ENCODE data around the gene CENATAC.
"Not testable (repeated sequence)": the region's sequence is repeated elsewhere in the genome, so short reads cannot be mapped to it uniquely, and the experiment has no call there.

The CENATAC gene

DNA sequence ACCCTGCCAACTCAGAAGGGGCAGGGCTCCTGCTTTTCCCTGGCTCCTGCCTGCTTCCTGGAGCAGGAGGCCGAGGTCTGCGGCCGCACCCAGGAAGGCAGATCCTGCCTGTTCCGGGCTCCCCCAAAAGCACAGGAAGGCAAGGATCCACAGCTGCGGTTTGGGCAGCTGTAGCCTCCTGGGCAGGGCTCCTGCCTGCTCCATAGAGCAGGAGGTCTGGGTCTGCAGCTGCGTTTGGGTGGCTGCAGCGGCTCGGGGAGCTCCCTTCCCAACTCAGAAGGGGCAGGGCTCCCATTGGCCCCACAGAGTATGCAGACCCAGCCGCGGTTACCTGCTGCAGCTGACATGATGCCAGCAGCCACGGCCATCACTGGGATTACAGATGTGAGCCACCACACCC lies 36.3 kb upstream of the CENATAC start:
- TF ChIP-seq, protein P1, sequence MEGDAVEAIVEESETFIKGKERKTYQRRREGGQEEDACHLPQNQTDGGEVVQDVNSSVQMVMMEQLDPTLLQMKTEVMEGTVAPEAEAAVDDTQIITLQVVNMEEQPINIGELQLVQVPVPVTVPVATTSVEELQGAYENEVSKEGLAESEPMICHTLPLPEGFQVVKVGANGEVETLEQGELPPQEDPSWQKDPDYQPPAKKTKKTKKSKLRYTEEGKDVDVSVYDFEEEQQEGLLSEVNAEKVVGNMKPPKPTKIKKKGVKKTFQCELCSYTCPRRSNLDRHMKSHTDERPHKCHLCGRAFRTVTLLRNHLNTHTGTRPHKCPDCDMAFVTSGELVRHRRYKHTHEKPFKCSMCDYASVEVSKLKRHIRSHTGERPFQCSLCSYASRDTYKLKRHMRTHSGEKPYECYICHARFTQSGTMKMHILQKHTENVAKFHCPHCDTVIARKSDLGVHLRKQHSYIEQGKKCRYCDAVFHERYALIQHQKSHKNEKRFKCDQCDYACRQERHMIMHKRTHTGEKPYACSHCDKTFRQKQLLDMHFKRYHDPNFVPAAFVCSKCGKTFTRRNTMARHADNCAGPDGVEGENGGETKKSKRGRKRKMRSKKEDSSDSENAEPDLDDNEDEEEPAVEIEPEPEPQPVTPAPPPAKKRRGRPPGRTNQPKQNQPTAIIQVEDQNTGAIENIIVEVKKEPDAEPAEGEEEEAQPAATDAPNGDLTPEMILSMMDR (conservative IDR thresholded peaks at IDR 0.05; ENCODE audit: low read length): no peak
- TF ChIP-seq EZH2phosphoT487 (IDR thresholded peaks at IDR 0.05; ENCODE audit: borderline replicate concordance): no peak
- no peaks in the 10 kb centered on the region for H3K4me1 ChIP-seq (ENCODE audit: insufficient read depth, low read length, poor library complexity, severe bottlenecking)
- H3K9me2 ChIP-seq (replicated peaks; ENCODE audit: low read depth, low read length): no peaks in the 10 kb centered on the region
- no peaks in the 10 kb centered on the region for H3K79me2 ChIP-seq (ENCODE audit: insufficient read depth, low read length)
- no peaks in the 10 kb centered on the region for H3F3A ChIP-seq (ENCODE audit: low read depth)
- no peaks in the 10 kb centered on the region for H3K27me3 ChIP-seq (ENCODE audit: insufficient read depth, low read length, poor library complexity, severe bottlenecking)
- H3K4me3 ChIP-seq (ENCODE audit: low read length, poor library complexity, severe bottlenecking): no peak overlapping the region
- H4K20me1 ChIP-seq (ENCODE audit: insufficient read depth, low read length, poor library complexity, severe bottlenecking): no peaks in the 10 kb centered on the region
- H3K9ac ChIP-seq (ENCODE audit: low read depth, low read length, poor library complexity, severe bottlenecking): no peak overlapping the region
- H3K9me3 ChIP-seq (ENCODE audit: insufficient read depth, low read depth, low read length): no peaks in the 10 kb centered on the region
- H3K4me2 ChIP-seq (ENCODE audit: low read depth, low read length, poor library complexity, severe bottlenecking): no peak overlapping the region
- no peaks in the 10 kb centered on the region for H3K36me3 ChIP-seq (ENCODE audit: insufficient read depth, low read length)
- no peak overlapping the region for H2AFZ ChIP-seq (ENCODE audit: low read length)

DNA sequence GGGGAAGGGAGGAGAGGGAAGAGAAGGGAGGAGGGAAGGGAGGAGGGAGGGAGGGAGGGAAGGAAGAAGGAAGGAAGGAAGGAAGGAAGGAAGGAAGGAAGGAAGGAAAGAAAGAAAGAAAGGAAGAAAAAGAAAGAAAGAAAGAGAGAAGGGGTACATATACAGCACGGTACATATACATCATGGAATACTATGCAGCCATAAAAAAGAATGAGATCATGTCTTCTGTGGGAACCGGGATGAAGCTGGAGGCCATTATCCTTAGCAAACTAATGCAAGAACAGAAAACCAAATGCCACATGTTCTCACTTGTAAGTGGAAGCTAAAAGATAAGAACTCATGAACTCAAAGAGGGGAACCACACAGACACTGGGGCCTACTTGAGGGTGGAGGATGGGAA lies 28.4 kb upstream of the CENATAC start:
- not testable (repeated sequence) for H3K27me3 ChIP-seq (ENCODE audit: insufficient read depth, low read length, poor library complexity, severe bottlenecking); H4K20me1 ChIP-seq (ENCODE audit: insufficient read depth, low read length, poor library complexity, severe bottlenecking); H2AFZ ChIP-seq (ENCODE audit: low read length)

DNA sequence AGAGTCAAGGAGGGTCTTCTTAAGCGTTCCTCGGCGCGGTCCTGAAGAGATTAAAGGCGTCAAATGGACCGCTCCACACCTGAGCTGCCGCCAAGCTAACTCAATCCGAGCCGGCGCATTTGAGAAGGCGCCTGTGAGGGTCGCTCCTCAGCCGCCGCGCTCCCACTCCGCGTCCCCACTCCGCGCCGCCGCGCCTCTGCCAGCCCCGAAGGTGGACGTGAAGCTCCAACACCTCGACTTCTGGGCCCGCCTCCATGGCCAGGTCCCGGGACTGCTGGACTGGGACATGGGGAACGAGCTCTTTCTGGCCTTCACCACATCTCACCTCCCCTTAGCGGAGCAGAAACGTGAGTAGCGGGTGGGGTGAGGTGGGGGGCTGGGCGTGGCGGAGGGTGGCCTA lies 26.3 kb upstream of the CENATAC start, which contains the start of gene FOXR1:
TSS of gene FOXR1 (plus strand) at position 116 of the 400 bp plus-strand sequence. CDS start at position 287, 171 bp downstream.
- no peak within 1 kb of the TSS for H3K4me3 ChIP-seq (ENCODE audit: low read length, poor library complexity, severe bottlenecking)
- no peaks in the 10 kb centered on the region for H3K9me3 ChIP-seq (ENCODE audit: insufficient read depth, low read depth, low read length)
- H3F3A ChIP-seq (ENCODE audit: low read depth): no peaks in the 10 kb centered on the region
- no peaks in the 10 kb centered on the region for H4K20me1 ChIP-seq (ENCODE audit: insufficient read depth, low read length, poor library complexity, severe bottlenecking)
- no peaks in the 10 kb centered on the region for H3K79me2 ChIP-seq (ENCODE audit: insufficient read depth, low read length)
- no peaks in the 10 kb centered on the region for H3K27me3 ChIP-seq (ENCODE audit: insufficient read depth, low read length, poor library complexity, severe bottlenecking)
- H3K36me3 ChIP-seq (ENCODE audit: insufficient read depth, low read length): no peaks in the 10 kb centered on the region
- TF ChIP-seq EZH2phosphoT487 (IDR thresholded peaks at IDR 0.05; ENCODE audit: borderline replicate concordance): no peak
- TF ChIP-seq, protein P1 (conservative IDR thresholded peaks at IDR 0.05; ENCODE audit: low read length): no peak
- H2AFZ ChIP-seq (ENCODE audit: low read length): no peak within 1 kb of the TSS
- no peaks in the 10 kb centered on the region for H3K9me2 ChIP-seq (replicated peaks; ENCODE audit: low read depth, low read length)
- no peaks in the 10 kb centered on the region for H3K4me1 ChIP-seq (ENCODE audit: insufficient read depth, low read length, poor library complexity, severe bottlenecking)
- H3K4me2 ChIP-seq (ENCODE audit: low read depth, low read length, poor library complexity, severe bottlenecking): no peak within 1 kb of the TSS
- H3K9ac ChIP-seq (ENCODE audit: low read depth, low read length, poor library complexity, severe bottlenecking): no peak within 1 kb of the TSS

More for the DNA sequence above, 28.4 kb upstream of the CENATAC start:
- not testable (repeated sequence) for H3K79me2 ChIP-seq (ENCODE audit: insufficient read depth, low read length); H3K9me2 ChIP-seq (replicated peaks; ENCODE audit: low read depth, low read length); H3K36me3 ChIP-seq (ENCODE audit: insufficient read depth, low read length); H3F3A ChIP-seq (ENCODE audit: low read depth); H3K4me1 ChIP-seq (ENCODE audit: insufficient read depth, low read length, poor library complexity, severe bottlenecking); H3K4me2 ChIP-seq (ENCODE audit: low read depth, low read length, poor library complexity, severe bottlenecking); H3K9me3 ChIP-seq (ENCODE audit: insufficient read depth, low read depth, low read length); H3K9ac ChIP-seq (ENCODE audit: low read depth, low read length, poor library complexity, severe bottlenecking); H3K4me3 ChIP-seq (ENCODE audit: low read length, poor library complexity, severe bottlenecking)

DNA sequence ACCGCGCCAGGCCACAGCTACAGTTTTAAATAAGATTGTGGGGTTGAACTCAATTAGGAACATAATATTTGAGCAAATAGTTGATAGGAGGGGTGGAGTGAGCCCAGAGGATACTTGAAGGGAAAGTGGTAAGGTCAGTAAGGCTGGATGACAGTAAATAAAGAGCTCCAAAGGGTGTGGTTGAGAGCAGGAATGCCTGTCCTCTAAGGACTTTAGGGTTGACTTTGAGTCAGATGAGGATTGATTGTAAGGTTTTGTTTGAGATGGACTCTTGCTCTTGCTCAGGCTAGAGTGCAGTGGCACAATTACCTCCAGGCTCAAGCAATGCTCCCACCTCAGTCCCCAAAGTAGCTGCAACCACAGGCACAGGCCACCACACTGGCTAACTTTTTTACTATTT lies 24.0 kb upstream of the CENATAC start:
- no peak overlapping the region for H3K4me2 ChIP-seq (ENCODE audit: low read depth, low read length, poor library complexity, severe bottlenecking)
- TF ChIP-seq, protein P1 (conservative IDR thresholded peaks at IDR 0.05; ENCODE audit: low read length): no peak
- no peak for TF ChIP-seq EZH2phosphoT487 (IDR thresholded peaks at IDR 0.05; ENCODE audit: borderline replicate concordance)
- H3K36me3 ChIP-seq (ENCODE audit: insufficient read depth, low read length): no peaks in the 10 kb centered on the region
- H3F3A ChIP-seq (ENCODE audit: low read depth): no peaks in the 10 kb centered on the region
- no peaks in the 10 kb centered on the region for H3K4me1 ChIP-seq (ENCODE audit: insufficient read depth, low read length, poor library complexity, severe bottlenecking)
- H3K4me3 ChIP-seq (ENCODE audit: low read length, poor library complexity, severe bottlenecking): no peak overlapping the region
- H3K9ac ChIP-seq (ENCODE audit: low read depth, low read length, poor library complexity, severe bottlenecking): no peak overlapping the region
- no peaks in the 10 kb centered on the region for H3K9me3 ChIP-seq (ENCODE audit: insufficient read depth, low read depth, low read length)
- no peak overlapping the region for H2AFZ ChIP-seq (ENCODE audit: low read length)
- H3K9me2 ChIP-seq (replicated peaks; ENCODE audit: low read depth, low read length): no peaks in the 10 kb centered on the region
- no peaks in the 10 kb centered on the region for H3K27me3 ChIP-seq (ENCODE audit: insufficient read depth, low read length, poor library complexity, severe bottlenecking)
- no peaks in the 10 kb centered on the region for H3K79me2 ChIP-seq (ENCODE audit: insufficient read depth, low read length)
- H4K20me1 ChIP-seq (ENCODE audit: insufficient read depth, low read length, poor library complexity, severe bottlenecking): no peaks in the 10 kb centered on the region
